OCI-LY7 (cell line): ENCODE measurements around the gene RARB.

Source experiments
- CTCF ChIP-seq: fragments of 200-600 bp; sonication (generic); conservative IDR thresholded peaks from 2 replicates; pipeline ENCODE4 v1.5.1; 2014; ENCODE audit warnings: mild to moderate bottlenecking, antibody characterized with exemption, low read length, moderate library complexity, mixed read lengths
- EZH2phosphoT487 ChIP-seq: fragments of 200-600 bp; sonication (generic); IDR thresholded peaks from 2 replicates; pipeline ENCODE4 v1.6.1; 2018; ENCODE audit warnings: low read depth, borderline replicate concordance, mild to moderate bottlenecking, mixed run types, antibody characterized with exemption, low read length, moderate library complexity, mixed read lengths

- TF ChIP-seq CTCF, result no peak
- TF ChIP-seq EZH2phosphoT487, result no peak
These were observed 48.6 kb downstream of the RARB start for GRCh38 chr3:25476639-25477038.
